GM21526 (cell line): Measurements from ENCODE around the gene ZMYM2.

ENCODE experiments used
- ATAC-seq: cut with Tn5 transposase; IDR thresholded peaks from one replicate; pipeline ENCODE4 v1.9.1; 2021; ENCODE audit warnings: moderate library complexity; ENCODE audit not compliant: unreplicated experiment, low FRiP score

ZMYM2 gene

GRCh38 chr13:20043207-20043925 lies 84.8 kb downstream of the ZMYM2 start:
- no peak for ATAC-seq

- ATAC-seq, result no peak
Observed at GRCh38 chr13:20044086-20044485, 85.6 kb downstream of the ZMYM2 start.

GRCh38 chr13:20045950-20046548 lies 87.5 kb downstream of the ZMYM2 start:
- ATAC-seq, result no peak

- ATAC-seq, result no peak
Observed at GRCh38 chr13:20049558-20050473, 91.3 kb downstream of the ZMYM2 start.

- no peak for ATAC-seq
Observed at GRCh38 chr13:20051366-20051765, 92.8 kb downstream of the ZMYM2 start.

GRCh38 chr13:20053016-20053415 lies 94.5 kb downstream of the ZMYM2 start:
- ATAC-seq, result no peak

GRCh38 chr13:20053891-20054290 lies 95.4 kb downstream of the ZMYM2 start:
- ATAC-seq, result no peak

GRCh38 chr13:20054586-20054985 lies 96.1 kb downstream of the ZMYM2 start:
- ATAC-seq, result no peak

GRCh38 chr13:20057214-20057613 lies 98.7 kb downstream of the ZMYM2 start:
- no peak for ATAC-seq

GRCh38 chr13:20057963-20058362 lies 99.4 kb downstream of the ZMYM2 start:
- ATAC-seq, result no peak

GRCh38 chr13:20058476-20058875 lies 99.9 kb downstream of the ZMYM2 start:
- ATAC-seq, result no peak

- ATAC-seq, result no peak
Observed at GRCh38 chr13:20064128-20064527, 105.6 kb downstream of the ZMYM2 start.

- ATAC-seq, result no peak
Observed at GRCh38 chr13:20065516-20065915, 107.0 kb downstream of the ZMYM2 start.

- ATAC-seq, result no peak
Observed at GRCh38 chr13:20069956-20070355, 111.4 kb downstream of the ZMYM2 start.

GRCh38 chr13:20073775-20074174 lies 115.2 kb downstream of the ZMYM2 start:
- no peak for ATAC-seq

- ATAC-seq, result no peak
Observed at GRCh38 chr13:20074966-20075365, 116.4 kb downstream of the ZMYM2 start.

- no peak for ATAC-seq
Observed at GRCh38 chr13:20077086-20077485, 118.6 kb downstream of the ZMYM2 start.

- no peak for ATAC-seq
Observed at GRCh38 chr13:20080377-20081164, 122.0 kb downstream of the ZMYM2 start.

GRCh38 chr13:20090349-20090748 lies 131.8 kb downstream of the ZMYM2 start:
- ATAC-seq, result no peak

- ATAC-seq, result no peak
Observed at GRCh38 chr13:20093951-20094350, 135.4 kb downstream of the ZMYM2 start.

GRCh38 chr13:20099319-20099718 lies 140.8 kb downstream of the ZMYM2 start:
- ATAC-seq, result no peak
